Endothelial cell of umbilical vein (primary cell): ENCODE data around the gene MINDY3. TPM values are rescaled to one million over a fixed set of nuclear protein-coding genes. Genes with fewer than 3 reads are reported as not detected.

Experiments used
- BruUV-seq: library from RNA; stranded (reverse); fragments of 400-500 nt; replicated peaks from 2 replicates; lab custom pipeline; 2021; lab: Mats Ljungman, UMichigan
- CTCF ChIA-PET: fragments of 300-600, 350-600 bp; sonication (Branson Sonifier 250); formaldehyde crosslinking; loops from one replicate; lab custom pipeline; 2021; ENCODE audit warnings: antibody characterized with exemption, inconsistent platforms; lab: Charles Lee
- POLR2A ChIA-PET: fragments of 300-600, 350-600 bp; sonication (Branson Sonifier 250); formaldehyde crosslinking; loops from one replicate; lab custom pipeline; 2021; ENCODE audit warnings: antibody characterized with exemption, inconsistent platforms; lab: Charles Lee
- DNase-seq: peaks from one replicate; pipeline ENCODE4 v3.0.0-alpha.2; 2011; ENCODE audit warnings: low read depth, low spot score
- FAIRE-seq: peaks from 2 replicates; lab custom pipeline; 2011; peaks lifted over from hg19 to GRCh38; lab: Jason Lieb, UNC
- H2AFZ ChIP-seq: 2 replicates; pipeline ENCODE4 v1.6.0; 2012; ENCODE audit warnings: low read depth, low read length, control low read depth, inconsistent platforms
- H3K27ac ChIP-seq: 2 replicates; pipeline ENCODE4 v1.5.1; 2011; ENCODE audit warnings: low read depth, mild to moderate bottlenecking, control low read depth, low read length, moderate library complexity; ENCODE audit not compliant: insufficient read depth
- H3K27me3 ChIP-seq, 2 experiments: 2 replicates each; pipeline versions ENCODE4 v1.6.0 to v1.6.1; 2011; ENCODE audit warnings: low read length in 2 of 2, mixed read lengths in 1 of 2; ENCODE audit not compliant: control insufficient read depth in 2 of 2, insufficient read depth in 2 of 2
- H3K36me3 ChIP-seq, 2 experiments: 2 replicates in 1 of 2; 3 replicates in 1 of 2; pipeline ENCODE4 v1.5.1; 2011; ENCODE audit warnings: low read length in 2 of 2, mild to moderate bottlenecking in 1 of 2, moderate library complexity in 1 of 2; ENCODE audit not compliant: control insufficient read depth in 2 of 2, insufficient read depth in 2 of 2; ENCODE audit errors: extremely low read depth in 1 of 2
- H3K4me1 ChIP-seq: 3 replicates; pipeline ENCODE4 v1.5.1; 2011; ENCODE audit warnings: mild to moderate bottlenecking, low read length; ENCODE audit not compliant: control insufficient read depth, insufficient read depth; ENCODE audit errors: extremely low read depth
- H3K4me2 ChIP-seq: 2 replicates; pipeline ENCODE4 v1.6.1; 2011; ENCODE audit warnings: low read length, control low read depth, mixed read lengths; ENCODE audit not compliant: insufficient read depth
- H3K4me3 ChIP-seq, 3 experiments: fragments of 200-600 bp in 1 of 3; sonication (generic), shearing (Covaris generic) in 1 of 3; replicated peaks in 1 of 3; 2 replicates each; pipeline ENCODE4 v1.5.1; 2011 to 2016; ENCODE audit warnings: control low read depth in 3 of 3, low read length in 3 of 3, mild to moderate bottlenecking in 2 of 3, inconsistent platforms in 1 of 3, low read depth in 1 of 3, moderate library complexity in 1 of 3; ENCODE audit not compliant: insufficient read depth in 1 of 3
- H3K79me2 ChIP-seq: 2 replicates; pipeline ENCODE4 v1.6.0; 2012; ENCODE audit warnings: low read length, inconsistent platforms; ENCODE audit not compliant: control insufficient read depth, insufficient read depth
- H3K9ac ChIP-seq: replicated peaks from 2 replicates; pipeline ENCODE3; 2011; ENCODE audit warnings: low read length, control low read depth; ENCODE audit not compliant: insufficient read depth; ENCODE audit errors: extremely low read depth
- H3K9me1 ChIP-seq: replicated peaks from 3 replicates; pipeline ENCODE4 v1.6.0; 2011; ENCODE audit warnings: mild to moderate bottlenecking, low read length; ENCODE audit not compliant: control insufficient read depth, insufficient read depth; ENCODE audit errors: extremely low read depth
- H3K9me3 ChIP-seq: replicated peaks from 2 replicates; pipeline ENCODE4 v1.5.1; 2012; ENCODE audit warnings: low read length, inconsistent platforms; ENCODE audit not compliant: control insufficient read depth, insufficient read depth
- H4K20me1 ChIP-seq: replicated peaks from 2 replicates; pipeline ENCODE3; 2011; ENCODE audit warnings: mild to moderate bottlenecking, low read length; ENCODE audit not compliant: control insufficient read depth, insufficient read depth; ENCODE audit errors: extremely low read depth
- CTCF ChIP-seq, 2 donors: IDR thresholded peaks; 1 replicate in 1 of 2; 2 replicates in 1 of 2; pipeline ENCODE4 v1.5.1; 2011; ENCODE audit warnings: low read length in 2 of 2, mild to moderate bottlenecking in 2 of 2, moderate library complexity in 2 of 2, control low read depth in 1 of 2, inconsistent platforms in 1 of 2, low read depth in 1 of 2; ENCODE audit not compliant: insufficient read depth in 1 of 2; ENCODE audit errors: extremely low read depth in 1 of 2
- EZH2 ChIP-seq: IDR thresholded peaks from 2 replicates; pipeline ENCODE4 v1.6.1; 2012; ENCODE audit warnings: borderline replicate concordance, low read depth, mild to moderate bottlenecking, moderate library complexity, low read length, inconsistent platforms; ENCODE audit not compliant: severe bottlenecking
- FOS ChIP-seq: IDR thresholded peaks from 2 replicates; pipeline ENCODE4 v1.6.1; 2011; ENCODE audit warnings: mild to moderate bottlenecking, low read length, moderate library complexity, borderline replicate concordance; ENCODE audit not compliant: insufficient read depth
- GATA2 ChIP-seq: IDR thresholded peaks from 2 replicates; pipeline ENCODE4 v1.7.0; 2011; ENCODE audit warnings: low read depth, mild to moderate bottlenecking, moderate library complexity, mixed read lengths, low read length; ENCODE audit not compliant: insufficient read length, insufficient read depth
- JUN ChIP-seq: IDR thresholded peaks from 2 replicates; pipeline ENCODE4 v1.6.1; 2011; ENCODE audit warnings: borderline replicate concordance, low read depth; ENCODE audit not compliant: insufficient read length, insufficient read depth
- MYC ChIP-seq: IDR thresholded peaks from one replicate; pipeline ENCODE4 v1.6.1; 2011; ENCODE audit warnings: mild to moderate bottlenecking, low read depth, low read length
- POLR2A ChIP-seq: IDR thresholded peaks from 2 replicates; pipeline ENCODE4 v1.6.1; 2012; ENCODE audit warnings: low read depth, mild to moderate bottlenecking, control low read depth, low read length
- POLR2AphosphoS5 ChIP-seq: IDR thresholded peaks from 2 replicates; pipeline ENCODE4 v1.6.1; 2012; ENCODE audit warnings: low read depth, mild to moderate bottlenecking, control low read depth, low read length, moderate library complexity; ENCODE audit not compliant: insufficient read depth
- dilution Hi-C: fragments of 300-500 bp; cut with MboI; formaldehyde crosslinking; loops from one replicate; pipeline ENCODE4 v1.15.0; 2019; ENCODE audit warnings: low sequenced_read_pairs; ENCODE audit not compliant: extremely low pct_ligation_motif_present
- intact Hi-C: fragments of 100-400 bp; cut with micrococcal nuclease; formaldehyde crosslinking; loops from one replicate; pipeline ENCODE4 v1.10.0; 2022
- polyA plus RNA-seq, 4 experiments: library from polyadenylated mRNA; depleted of rRNA in 3 of 4; stranded (reverse) in 3 of 4; unstranded in 1 of 4; fragments of >200 nt; gene quantifications; 2 replicates each; pipeline versions ENCODE4 v1.2.1 to v1.2.3, GENCODE V29; 2011 to 2012; ENCODE audit warnings: missing spikeins in 1 of 4
- total RNA-seq: library from RNA; stranded (reverse); gene quantifications from 2 replicates; pipeline ENCODE4 v1.2.3, GENCODE V29; 2021
- TF ChIP-seq, protein P1 (sequence below): IDR thresholded peaks from 2 replicates; pipeline ENCODE4 v1.6.1; 2011; ENCODE audit not compliant: insufficient read depth, insufficient read length

The MINDY3 gene
- total and polyA plus RNA-seq, 2 donors (not counting 3 experiments of a cell fraction or from before 2014, with no cell fraction given) = 7.5 to 20.2 TPM

GRCh38 chr10:15863323-15863722 lies 3.0 kb upstream of the MINDY3 start:
- H3K4me3 ChIP-seq = no peak overlapping the region
- intact Hi-C loops = no loop called here
- BruUV-seq = no TSS peak
- peaks cover 20% of the 10 kb centered on the region for H3K4me1 ChIP-seq
- dilution Hi-C loops = no loop called here
- peaks cover 16 to 37% of the 10 kb centered on the region in 2 experiments for H3K27me3 ChIP-seq
- TF ChIP-seq JUN (no peak), POLR2AphosphoS5 (no peak)
- H3K27ac ChIP-seq = no peak overlapping the region
- POLR2A ChIA-PET = no interaction called here
- peaks cover 14% of the 10 kb centered on the region for H3K79me2 ChIP-seq
- no peaks in the 10 kb centered on the region for H3K9me3 ChIP-seq
- CTCF ChIA-PET = no interaction called here
- no peak overlapping the region for H3K9ac ChIP-seq
- FAIRE-seq = no peak
- no peaks in the 10 kb centered on the region for H3K36me3 ChIP-seq
- H3K4me2 ChIP-seq = no peak overlapping the region
- DNase-seq = no peak
- no peak overlapping the region for H2AFZ ChIP-seq
- H3K9me1 ChIP-seq = no peaks in the 10 kb centered on the region
- no peaks in the 10 kb centered on the region for H4K20me1 ChIP-seq

DNA sequence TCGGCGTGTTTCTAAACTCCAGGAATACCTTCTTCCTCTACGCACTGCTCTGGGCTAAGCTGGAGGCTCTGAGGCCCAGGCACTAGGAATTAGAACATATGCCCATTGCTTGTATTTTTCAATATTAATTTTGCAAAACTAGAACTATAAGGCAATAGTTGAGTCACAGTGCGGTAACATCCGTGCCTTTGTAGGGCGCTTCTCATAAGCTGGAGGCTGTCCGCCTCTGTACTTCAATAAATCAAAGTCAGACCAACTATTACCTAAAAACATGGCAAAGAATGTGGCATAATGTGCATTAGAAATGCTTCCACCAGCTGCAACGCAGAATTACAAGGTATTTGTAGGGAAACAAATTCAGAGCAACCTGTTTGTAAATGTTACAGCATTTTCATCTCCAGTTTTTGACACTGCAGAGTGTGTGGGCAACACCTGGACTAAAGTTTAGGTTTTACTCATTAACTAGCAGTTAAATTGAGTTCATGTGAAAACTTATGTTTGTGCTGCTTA lies 440 bp upstream of the MINDY3 start:
- Histone ChIP-seq H2AFZ (peak overlapping the region; percentile 96), H3K27me3 (peaks cover 2 to 18% of the 10 kb centered on the region in 2 experiments), H3K36me3 (peaks cover 0 to 2% of the 10 kb centered on the region in 2 experiments), H3K4me3 (peak overlapping the region; percentile 68 to 84 (median 76)), H3K27ac (peak overlapping the region; percentile 30), H3K9me1 (no peaks in the 10 kb centered on the region), H3K9ac (no peak overlapping the region), H3K4me2 (peak overlapping the region; percentile 96), H3K79me2 (peaks cover 25% of the 10 kb centered on the region), H3K4me1 (peaks cover 21% of the 10 kb centered on the region), H4K20me1 (no peaks in the 10 kb centered on the region), H3K9me3 (no peaks in the 10 kb centered on the region)
- BruUV-seq = TSS peak; percentile 65
- dilution Hi-C loops = no loop called here
- ChIA-PET POLR2A (no interaction called here), CTCF (interaction anchor here (1.6 kb wide), 1 partner anchor 917 kb away, joined by 5 read pairs; no protein-coding TSS in a partner anchor)
- FAIRE-seq (no peak), DNase-seq (no peak)
- intact Hi-C loops = loop anchor here (1.0 kb wide), 1 partner anchor 576 kb away; no protein-coding TSS in a partner anchor
- no peak for TF ChIP-seq POLR2AphosphoS5
- no peak for TF ChIP-seq POLR2A
- TF ChIP-seq MYC = no peak
- TF ChIP-seq EZH2 = no peak
- TF ChIP-seq FOS = no peak
- TF ChIP-seq GATA2 = no peak
- TF ChIP-seq, protein P1, sequence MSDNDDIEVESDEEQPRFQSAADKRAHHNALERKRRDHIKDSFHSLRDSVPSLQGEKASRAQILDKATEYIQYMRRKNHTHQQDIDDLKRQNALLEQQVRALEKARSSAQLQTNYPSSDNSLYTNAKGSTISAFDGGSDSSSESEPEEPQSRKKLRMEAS = no peak
- no peak for TF ChIP-seq CTCF (IDR thresholded peaks at IDR 0.05; ENCODE audit: extremely low read depth in 1 of 2, insufficient read depth in 1 of 2, low read depth in 1 of 2, low read length in 2 of 2)
- TF ChIP-seq JUN = no peak
